BLaER1 (cell line): Measurements from ENCODE around the gene FAAP100.

Source experiments
- H3K27ac ChIP-seq: shearing (Covaris generic); formaldehyde crosslinking; 2 replicates; pipeline ENCODE4 v1.8.1; 2022
- H3K27me3 ChIP-seq: shearing (Covaris generic); formaldehyde crosslinking; 2 replicates; pipeline ENCODE4 v1.8.1; 2022
- H3K36me3 ChIP-seq: shearing (Covaris generic); formaldehyde crosslinking; 2 replicates; pipeline ENCODE4 v1.8.1; 2022
- H3K4me1 ChIP-seq: shearing (Covaris generic); formaldehyde crosslinking; 2 replicates; pipeline ENCODE4 v1.8.1; 2022
- H3K4me2 ChIP-seq: shearing (Covaris generic); formaldehyde crosslinking; 2 replicates; pipeline ENCODE4 v1.8.1; 2022
- H3K4me3 ChIP-seq: shearing (Covaris generic); formaldehyde crosslinking; 2 replicates; pipeline ENCODE4 v1.8.1; 2022
- H3K9ac ChIP-seq: shearing (Covaris generic); formaldehyde crosslinking; 2 replicates; pipeline ENCODE4 v1.8.1; 2022
- H3K9me3 ChIP-seq: shearing (Covaris generic); formaldehyde crosslinking; 2 replicates; pipeline ENCODE4 v1.8.1; 2022
- H4K20me1 ChIP-seq: shearing (Covaris generic); formaldehyde crosslinking; 2 replicates; pipeline ENCODE4 v1.8.1; 2022
- Cebpa-rat ChIP-seq: shearing (Covaris generic); IDR thresholded peaks from 2 replicates; pipeline ENCODE4 v1.8.1; 2022

FAAP100 gene

DNA sequence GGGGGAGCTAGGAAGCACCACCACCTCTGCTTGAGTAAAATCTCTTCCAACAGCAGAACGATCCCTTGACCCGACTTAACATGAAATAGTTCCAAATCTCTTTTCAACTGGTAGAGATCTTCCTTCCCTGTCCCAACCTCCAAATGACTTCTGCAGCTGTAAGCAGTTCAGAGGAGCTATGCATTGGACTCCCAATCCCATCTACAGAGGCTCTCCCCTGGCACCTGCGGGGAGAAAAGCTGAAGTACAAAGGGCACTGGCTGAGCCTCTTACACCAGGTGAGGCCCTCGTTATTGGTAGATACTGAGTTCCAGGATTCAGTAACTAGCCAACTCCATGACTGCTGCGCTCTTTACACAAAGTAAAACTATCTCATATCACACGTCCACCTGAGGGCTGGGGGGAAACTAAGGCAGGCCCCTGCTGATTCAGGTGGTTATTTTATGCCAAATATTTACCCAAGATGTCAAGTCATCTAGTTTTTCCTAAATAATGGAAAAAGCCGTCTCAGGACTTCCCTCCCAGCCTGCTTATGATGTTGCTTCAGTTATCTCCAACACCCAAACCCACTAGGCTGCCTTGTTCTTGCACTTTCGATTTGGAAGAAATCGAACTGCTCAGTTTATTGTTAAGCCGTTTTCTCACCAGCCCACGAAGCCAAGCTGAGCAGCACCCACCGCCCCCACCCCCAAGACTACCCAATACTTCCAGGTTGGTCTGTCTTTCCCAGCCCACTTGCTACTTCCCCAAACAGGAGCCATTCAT, 42.8 kb downstream of the FAAP100 start:
- H3K9me3 ChIP-seq = peaks cover 9% of the 10 kb centered on the region; the same call in 1 of the 2 replicates
- H3K27me3 ChIP-seq = no peaks in the 10 kb centered on the region
- H3K4me3 ChIP-seq = peak overlapping the region; percentile 97
- peak overlapping the region; percentile 96 for H3K9ac ChIP-seq
- H4K20me1 ChIP-seq = peaks cover 58% of the 10 kb centered on the region
- no peak for TF ChIP-seq Cebpa-rat
- peaks cover 22% of the 10 kb centered on the region for H3K4me1 ChIP-seq
- peak overlapping the region; percentile 97 for H3K4me2 ChIP-seq
- H3K27ac ChIP-seq = peak overlapping the region; percentile 89; the same call in 1 of the 2 replicates
- H3K36me3 ChIP-seq = peaks cover 40% of the 10 kb centered on the region

DNA sequence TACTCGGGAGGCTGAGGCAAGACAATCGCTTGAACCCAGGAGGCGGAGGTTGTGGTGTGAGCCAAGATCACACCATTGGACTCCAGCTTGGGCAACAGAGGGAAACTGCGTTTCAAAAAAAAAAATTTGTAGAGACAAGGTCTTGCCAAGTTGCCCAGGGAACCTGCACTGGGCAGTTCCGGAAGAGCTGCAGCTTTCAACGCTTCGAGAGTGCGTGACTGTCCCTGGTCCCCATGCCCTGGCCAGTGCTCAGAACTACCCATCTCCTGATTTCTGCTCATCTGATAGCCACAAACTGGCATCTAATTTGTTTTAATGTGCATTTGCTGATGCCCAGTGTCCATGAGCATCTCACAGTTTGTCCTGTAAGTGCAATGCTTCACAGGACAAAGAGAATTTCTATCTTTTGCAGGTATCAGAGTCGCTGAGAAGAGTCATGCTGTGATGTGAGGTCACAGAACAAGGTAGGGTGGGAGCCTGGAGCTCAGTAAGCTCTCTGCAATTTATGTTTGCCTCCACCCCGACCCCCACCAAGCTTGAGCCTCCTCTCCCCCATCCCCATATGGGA, 43.4 kb downstream of the FAAP100 start:
- peak overlapping the region; percentile 97 for H3K4me2 ChIP-seq
- H3K27ac ChIP-seq = peak overlapping the region; percentile 89; the same call in 1 of the 2 replicates
- H4K20me1 ChIP-seq = peaks cover 58% of the 10 kb centered on the region

DNA sequence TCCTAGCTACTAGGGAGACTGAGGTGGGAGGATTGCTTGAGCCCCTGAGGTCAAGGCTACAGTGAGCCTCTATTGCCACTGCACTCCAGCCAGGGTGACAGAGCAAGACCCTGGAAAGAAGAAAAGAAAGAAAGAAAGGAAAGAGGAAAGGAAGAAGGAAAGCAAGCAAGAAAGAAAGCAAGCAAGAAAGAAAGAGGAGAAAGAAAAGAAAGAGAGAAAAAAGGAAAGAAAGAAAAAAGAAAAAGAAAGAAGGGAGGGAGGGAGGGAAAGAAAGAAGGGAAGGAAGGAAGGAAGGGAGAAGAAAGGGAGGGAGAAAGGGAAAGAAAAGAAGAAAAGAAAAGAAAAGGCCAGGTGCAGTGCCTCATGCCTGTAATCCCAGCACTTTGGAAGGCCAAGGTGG, 48.5 kb downstream of the FAAP100 start:
- H3K9me3 ChIP-seq = no peaks in the 10 kb centered on the region
- H3K27ac ChIP-seq = no peak overlapping the region
- H3K9ac ChIP-seq = no peak overlapping the region
- no peak for TF ChIP-seq Cebpa-rat
- H3K27me3 ChIP-seq = peaks cover 5% of the 10 kb centered on the region; the same call in 1 of the 2 replicates
- H4K20me1 ChIP-seq = peaks cover 20% of the 10 kb centered on the region
- H3K4me3 ChIP-seq = no peak overlapping the region
- H3K4me2 ChIP-seq = no peak overlapping the region
- peaks cover 4% of the 10 kb centered on the region for H3K36me3 ChIP-seq
- peaks cover 8% of the 10 kb centered on the region for H3K4me1 ChIP-seq

More for the DNA sequence above, 43.4 kb downstream of the FAAP100 start:
- H3K36me3 ChIP-seq = peaks cover 40% of the 10 kb centered on the region
- peaks cover 9% of the 10 kb centered on the region; the same call in 1 of the 2 replicates for H3K9me3 ChIP-seq
- no peaks in the 10 kb centered on the region for H3K27me3 ChIP-seq
- H3K4me1 ChIP-seq = peaks cover 22% of the 10 kb centered on the region
- peak overlapping the region; percentile 97 for H3K4me3 ChIP-seq
- no peak for TF ChIP-seq Cebpa-rat
- peak overlapping the region; percentile 96; the same call in 1 of the 2 replicates for H3K9ac ChIP-seq

DNA sequence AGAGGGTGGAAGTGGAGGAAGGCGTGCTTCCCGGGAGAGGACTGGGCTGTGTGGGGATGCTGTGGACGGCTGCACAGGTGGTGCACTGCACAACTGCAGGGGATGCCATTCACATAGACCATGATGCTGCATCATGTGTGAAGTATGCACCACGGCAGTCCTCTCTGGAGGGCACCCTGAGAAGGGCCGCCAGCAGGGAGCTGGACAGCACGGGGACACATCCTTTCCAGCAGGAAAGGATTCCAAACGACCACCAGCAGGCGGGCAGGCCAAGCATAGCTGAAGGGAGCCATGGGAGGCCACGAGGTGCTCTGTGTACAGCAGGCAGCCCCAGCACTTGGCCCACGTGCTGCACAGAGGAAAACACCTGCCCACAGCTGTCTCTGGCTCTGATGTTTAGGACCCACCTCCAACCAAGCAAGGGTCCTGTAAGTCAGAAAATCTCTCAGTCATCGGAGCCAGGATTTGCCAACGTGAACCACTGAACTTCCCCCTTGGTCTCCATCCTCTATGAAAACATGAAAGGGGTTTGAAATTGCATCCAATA, 49.6 kb downstream of the FAAP100 start:
- H4K20me1 ChIP-seq = peaks cover 9% of the 10 kb centered on the region
- no peak overlapping the region for H3K27ac ChIP-seq
- no peak overlapping the region for H3K9ac ChIP-seq
- no peak overlapping the region for H3K4me2 ChIP-seq
- TF ChIP-seq Cebpa-rat = no peak
- no peaks in the 10 kb centered on the region for H3K36me3 ChIP-seq
- H3K27me3 ChIP-seq = peaks cover 5% of the 10 kb centered on the region; the same call in 1 of the 2 replicates
- H3K4me3 ChIP-seq = no peak overlapping the region
- no peaks in the 10 kb centered on the region for H3K4me1 ChIP-seq
- H3K9me3 ChIP-seq = no peaks in the 10 kb centered on the region

DNA sequence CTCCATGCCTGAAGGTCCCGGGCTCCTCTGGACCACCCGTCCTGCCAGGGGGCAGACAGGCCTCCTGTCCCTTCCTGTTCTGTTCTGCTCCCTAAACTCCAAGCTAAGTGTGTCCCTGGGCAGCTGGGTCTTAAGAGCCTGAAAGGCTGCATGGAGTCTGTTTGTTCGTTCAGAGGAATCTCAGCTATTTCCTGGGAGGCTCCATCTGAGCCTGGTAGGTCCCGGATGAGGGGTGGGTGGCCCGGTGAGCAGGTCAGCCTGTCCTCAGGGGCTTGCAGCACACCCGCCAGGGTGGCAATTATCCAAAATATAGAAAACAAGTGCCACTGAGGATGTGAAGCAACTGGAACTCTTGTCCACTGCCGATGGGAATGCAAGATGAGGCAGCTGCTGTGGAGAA, 52.1 kb downstream of the FAAP100 start:
- Histone ChIP-seq H3K9ac (no peak overlapping the region), H4K20me1 (no peaks in the 10 kb centered on the region), H3K9me3 (no peaks in the 10 kb centered on the region), H3K36me3 (no peaks in the 10 kb centered on the region), H3K27ac (no peak overlapping the region), H3K4me3 (no peak overlapping the region), H3K27me3 (peaks cover 5% of the 10 kb centered on the region; the same call in 1 of the 2 replicates), H3K4me1 (peaks cover under 1% of the 10 kb centered on the region), H3K4me2 (no peak overlapping the region)
- TF ChIP-seq Cebpa-rat = no peak

DNA sequence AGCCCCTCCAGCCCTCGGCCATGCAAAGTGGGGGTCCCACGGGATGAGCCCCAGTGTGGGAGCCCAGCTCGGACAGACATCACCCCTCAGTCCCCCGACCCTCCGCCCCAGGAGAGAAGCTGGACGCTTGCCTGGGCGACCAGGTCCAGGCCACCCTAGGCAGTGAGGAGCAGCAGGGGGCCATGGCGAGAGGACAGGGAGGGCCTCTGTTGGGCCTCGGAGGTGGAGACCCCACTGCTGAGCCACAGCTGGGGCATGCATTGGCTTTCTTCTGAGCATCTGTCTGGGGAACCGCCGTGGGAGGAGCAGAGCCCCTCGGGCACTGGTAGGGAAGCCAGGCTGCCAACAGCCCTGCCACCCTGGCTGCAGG, 52.6 kb downstream of the FAAP100 start:
- Histone ChIP-seq H3K9me3 (no peaks in the 10 kb centered on the region), H3K4me1 (peaks cover 6% of the 10 kb centered on the region), H3K9ac (no peak overlapping the region), H3K4me2 (no peak overlapping the region), H3K27ac (no peak overlapping the region), H3K36me3 (no peaks in the 10 kb centered on the region), H3K27me3 (peaks cover 5% of the 10 kb centered on the region; the same call in 1 of the 2 replicates), H3K4me3 (no peak overlapping the region), H4K20me1 (no peaks in the 10 kb centered on the region)
- no peak for TF ChIP-seq Cebpa-rat

DNA sequence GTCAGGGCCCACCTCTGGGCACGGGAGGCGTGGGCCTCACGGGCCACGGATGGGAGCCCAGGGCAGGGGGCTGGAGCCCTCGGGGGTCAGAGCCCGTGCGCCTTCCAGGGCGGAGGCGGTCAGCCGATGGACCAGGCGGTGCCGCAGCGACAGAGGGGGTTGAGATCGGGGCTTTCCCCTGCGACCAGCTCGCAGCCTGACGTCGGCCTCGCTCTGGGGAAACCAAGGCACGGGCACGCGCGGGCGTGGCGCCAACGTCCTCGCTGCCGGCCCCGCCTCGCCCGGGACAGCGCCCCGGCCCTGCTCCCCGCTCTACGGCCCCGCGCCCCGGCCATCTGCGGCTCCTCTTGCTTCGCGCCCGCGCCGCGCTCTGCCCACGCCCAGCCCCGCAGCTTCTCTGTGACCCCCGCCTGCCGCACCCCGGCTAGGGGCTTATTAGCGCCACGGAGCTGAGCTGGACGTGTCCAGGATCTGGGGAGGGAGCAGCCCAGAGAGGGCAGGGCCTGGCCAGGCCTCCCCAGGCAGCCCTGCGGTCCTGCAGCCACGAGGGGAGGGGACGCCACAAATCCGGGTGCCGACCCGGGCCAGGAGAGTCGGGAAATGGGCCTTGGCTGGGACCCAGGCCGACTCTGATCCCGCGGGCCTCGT, 53.1 kb downstream of the FAAP100 start:
- no peaks in the 10 kb centered on the region for H3K36me3 ChIP-seq
- no peak overlapping the region for H3K27ac ChIP-seq
- no peaks in the 10 kb centered on the region for H3K9me3 ChIP-seq
- H3K4me1 ChIP-seq = peaks cover 8% of the 10 kb centered on the region
- H3K9ac ChIP-seq = no peak overlapping the region
- no peak overlapping the region for H3K4me3 ChIP-seq
- H3K4me2 ChIP-seq = no peak overlapping the region
- H4K20me1 ChIP-seq = no peaks in the 10 kb centered on the region
- H3K27me3 ChIP-seq = peaks cover 5% of the 10 kb centered on the region; the same call in 1 of the 2 replicates
- no peak for TF ChIP-seq Cebpa-rat

DNA sequence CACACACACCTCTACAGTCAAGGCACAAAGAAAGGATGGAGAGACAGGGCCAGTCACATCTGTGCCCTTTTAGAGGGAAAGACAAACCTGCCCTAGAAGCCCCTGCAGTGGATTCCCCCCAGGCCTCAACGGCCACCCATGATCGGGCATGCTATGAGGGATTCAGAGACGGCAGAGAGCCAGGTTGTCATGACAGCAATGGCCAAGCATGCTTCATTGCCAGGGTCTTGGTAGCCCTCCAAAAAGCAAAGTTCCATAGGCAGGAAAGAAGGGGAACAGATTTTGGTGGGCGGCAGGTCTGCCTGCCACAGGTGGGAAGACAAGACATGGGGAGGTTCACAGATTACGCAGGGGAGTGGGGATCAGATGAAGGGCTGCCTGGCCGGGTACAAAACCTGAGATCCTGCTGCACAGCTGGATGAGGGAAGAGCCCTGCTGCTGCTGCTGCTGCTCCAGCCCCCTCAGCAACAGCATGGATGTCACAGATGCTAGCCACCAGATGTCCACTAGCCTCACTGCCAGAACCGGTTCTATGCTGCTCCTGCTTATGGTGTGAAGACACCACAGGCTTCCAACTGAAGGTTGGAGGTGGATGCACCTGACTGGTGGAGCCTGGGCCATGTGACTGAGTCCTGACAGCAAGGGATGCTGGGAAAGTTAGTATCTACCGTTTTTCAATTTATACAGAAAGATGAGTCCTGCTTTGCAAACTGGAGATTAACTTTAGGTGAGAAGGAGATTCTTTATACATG, 57.4 kb downstream of the FAAP100 start:
- Histone ChIP-seq H3K4me1 (peaks cover 40% of the 10 kb centered on the region), H3K9me3 (no peaks in the 10 kb centered on the region), H3K27me3 (peaks cover 5% of the 10 kb centered on the region; the same call in 1 of the 2 replicates), H3K36me3 (no peaks in the 10 kb centered on the region), H3K4me2 (peak overlapping the region; percentile 21), H3K4me3 (no peak overlapping the region), H3K27ac (no peak overlapping the region), H3K9ac (no peak overlapping the region), H4K20me1 (no peaks in the 10 kb centered on the region)
- no peak for TF ChIP-seq Cebpa-rat
